CD4-positive, alpha-beta T cell treated with Interleukin-17A for 4 hours (primary cell): ENCODE measurements around the gene SUPT4H1.
"Not testable (repeated sequence)": the region's sequence is repeated elsewhere in the genome, so short reads cannot be mapped to it uniquely, and the experiment has no call there.

Experiments used
- DNase-seq: peaks from one replicate; pipeline ENCODE4 v3.0.0-alpha.2; 2020; ENCODE audit warnings: mixed read lengths

Gene SUPT4H1

GRCh38 chr17:58362368-58363014 is 10.5 kb upstream of the SUPT4H1 start:
- DNase-seq, result no peak

- DNase-seq, result no peak
These were observed 8.5 kb upstream of the SUPT4H1 start for GRCh38 chr17:58360296-58361063.

- DNase-seq, result no peak
These were observed 6.6 kb upstream of the SUPT4H1 start for GRCh38 chr17:58358408-58359172.

- no peak for DNase-seq
These were observed 5.6 kb upstream of the SUPT4H1 start for GRCh38 chr17:58357312-58358297.

GRCh38 chr17:58356231-58356630 is 4.2 kb upstream of the SUPT4H1 start:
- no peak for DNase-seq

GRCh38 chr17:58354541-58355216 is 2.7 kb upstream of the SUPT4H1 start:
- no peak for DNase-seq

- DNase-seq, result no peak
These were observed 1.4 kb upstream of the SUPT4H1 start for GRCh38 chr17:58353389-58353825.

GRCh38 chr17:58352596-58353388 is 791 bp upstream of the SUPT4H1 start:
- peak; percentile 29 for DNase-seq

- DNase-seq, result no peak
These were observed 819 bp downstream of the SUPT4H1 start for GRCh38 chr17:58351182-58351581.

GRCh38 chr17:58348038-58348437 is 4.0 kb downstream of the SUPT4H1 start:
- DNase-seq, result no peak

GRCh38 chr17:58345500-58345899 is 6.5 kb downstream of the SUPT4H1 start:
- DNase-seq, result no peak

- DNase-seq, result peak; percentile 79
These were observed 7.2 kb downstream of the SUPT4H1 start for GRCh38 chr17:58344791-58345157.

- peak; percentile 81 for DNase-seq
These were observed 7.8 kb downstream of the SUPT4H1 start for GRCh38 chr17:58344047-58344790.

GRCh38 chr17:58343131-58343530 is 8.9 kb downstream of the SUPT4H1 start:
- DNase-seq, result no peak

- DNase-seq, result peak; percentile 33
These were observed 10.0 kb downstream of the SUPT4H1 start for GRCh38 chr17:58341861-58342475.

GRCh38 chr17:58341136-58341860 is 10.7 kb downstream of the SUPT4H1 start:
- DNase-seq, result not testable (repeated sequence)

GRCh38 chr17:58340405-58340876 is 11.6 kb downstream of the SUPT4H1 start:
- no peak for DNase-seq

- DNase-seq, result peak; percentile 26
These were observed 12.1 kb downstream of the SUPT4H1 start for GRCh38 chr17:58339755-58340404.
